Esophagus mucosa (tissue), 1 donor: ENCODE measurements around the gene FUT7. TPM values are rescaled to one million over a fixed set of nuclear protein-coding genes. Genes with fewer than 3 reads are reported as not detected.

Source experiments
- ATAC-seq: fragments of 200-7000 bp; cut with Tn5 transposase; one replicate; pipeline ENCODE4 v1.9.1; 2020
- total RNA-seq: library from RNA; stranded (reverse); gene quantifications from one replicate; pipeline ENCODE4 v1.2.4, GENCODE V29; 2023
- donor health status: DM: yes; HTN: yes; CAD: no.

Gene FUT7
- total RNA-seq, 1 donor from 2014 or later = 0.12 TPM

GRCh38 chr9:136980669-136981478 lies 51.0 kb downstream of the FUT7 start:
- ATAC-seq = no peak

Other genes with a start within 250 kb of the FUT7 start
- 102 TPM for gene TMEM141, start 240.7 kb downstream of the FUT7 start, total RNA-seq
- gene CCDC183, start 235.8 kb downstream of the FUT7 start, total RNA-seq = not detected
- gene RABL6, start 224.1 kb downstream of the FUT7 start, total RNA-seq = 52.6 TPM
- 1.1 TPM for gene AJM1, start 189.6 kb downstream of the FUT7 start, total RNA-seq
- gene PHPT1, start 182.7 kb downstream of the FUT7 start, total RNA-seq = 74.4 TPM
- gene MAMDC4, start 179.7 kb downstream of the FUT7 start, total RNA-seq = 1.3 TPM
- 296 TPM for gene EDF1, start 165.8 kb downstream of the FUT7 start, total RNA-seq
- 11.1 TPM for gene TRAF2, start 145.6 kb downstream of the FUT7 start, total RNA-seq
- 71.9 TPM for gene FBXW5, start 87.3 kb downstream of the FUT7 start, total RNA-seq
- not detected for gene C8G, start 86.8 kb downstream of the FUT7 start, total RNA-seq
- 0.80 TPM for gene LCN12, start 79.8 kb downstream of the FUT7 start, total RNA-seq
- 18.4 TPM for gene PTGDS, start 54.6 kb downstream of the FUT7 start, total RNA-seq
- gene LCNL1, start 49.1 kb downstream of the FUT7 start, total RNA-seq = 0.20 TPM
- gene PAXX, start 39.7 kb downstream of the FUT7 start, total RNA-seq = 33.1 TPM
- gene CLIC3, start 35.5 kb downstream of the FUT7 start, total RNA-seq = 154 TPM
- gene ABCA2, start 3.9 kb downstream of the FUT7 start, total RNA-seq = 2.0 TPM
- 26.6 TPM for gene NPDC1, start 14.1 kb upstream of the FUT7 start, total RNA-seq
- gene ENTPD2, start 22.0 kb upstream of the FUT7 start, total RNA-seq = 2.9 TPM
- 13.8 TPM for gene SAPCD2, start 38.5 kb upstream of the FUT7 start, total RNA-seq
- gene UAP1L1, start 45.4 kb upstream of the FUT7 start, total RNA-seq = 4.9 TPM
- gene MAN1B1, start 54.9 kb upstream of the FUT7 start, total RNA-seq = 46.2 TPM
- 75.3 TPM for gene DPP7, start 82.6 kb upstream of the FUT7 start, total RNA-seq
- gene GRIN1, start 107.1 kb upstream of the FUT7 start, total RNA-seq = 0.12 TPM
- gene LRRC26, start 138.0 kb upstream of the FUT7 start, total RNA-seq = 1.6 TPM
- not detected for gene TMEM210, start 140.0 kb upstream of the FUT7 start, total RNA-seq
- gene ANAPC2, start 156.5 kb upstream of the FUT7 start, total RNA-seq = 25.0 TPM
- 86.8 TPM for gene SSNA1, start 156.6 kb upstream of the FUT7 start, total RNA-seq
- 20.5 TPM for gene TPRN, start 168.7 kb upstream of the FUT7 start, total RNA-seq
- 24.8 TPM for gene TMEM203, start 173.6 kb upstream of the FUT7 start, total RNA-seq
- 8.6 TPM for gene NDOR1, start 173.6 kb upstream of the FUT7 start, total RNA-seq
- 11.2 TPM for gene RNF208, start 190.2 kb upstream of the FUT7 start, total RNA-seq
- 156 TPM for gene CYSRT1, start 193.1 kb upstream of the FUT7 start, total RNA-seq
- 2.7 TPM for gene RNF224, start 195.4 kb upstream of the FUT7 start, total RNA-seq
- gene SLC34A3, start 198.8 kb upstream of the FUT7 start, total RNA-seq = 0.68 TPM
- 321 TPM for gene TUBB4B, start 209.2 kb upstream of the FUT7 start, total RNA-seq
- gene STPG3, start 219.2 kb upstream of the FUT7 start, total RNA-seq = not detected
- 36.7 TPM for gene NELFB, start 223.2 kb upstream of the FUT7 start, total RNA-seq
- 15.4 TPM for gene TOR4A, start 245.6 kb upstream of the FUT7 start, total RNA-seq